ENCODE measurements around the gene DUSP10. TPM values are rescaled to one million over a fixed set of nuclear protein-coding genes. Genes with fewer than 3 reads are reported as not detected.

DUSP10 gene
- total RNA-seq, 2 experiments from 2014 or later, result 2.6 to 4.4 TPM

GRCh38 chr1:221786647-221787046 lies 44.8 kb upstream of the DUSP10 start:
- no peak for TF ChIP-seq EZH2phosphoT487 (IDR thresholded peaks at IDR 0.05; ENCODE audit: borderline replicate concordance, low read depth, low read length)
- no peak overlapping the region for H3K27ac ChIP-seq (ENCODE audit: low read depth, low read length, poor library complexity, severe bottlenecking)
- POLR2A ChIA-PET, result no interaction called here
- intact Hi-C loops (cut with micrococcal nuclease; ENCODE audit: unreplicated experiment), result no loop called here
- no peak overlapping the region for H3K4me3 ChIP-seq (ENCODE audit: low read depth, low read length, poor library complexity, severe bottlenecking)
- CTCF ChIA-PET (ENCODE audit: unreplicated experiment), result no interaction called here
- H3K4me2 ChIP-seq (ENCODE audit: low read length), result no peak overlapping the region
- no peaks in the 10 kb centered on the region for H4K20me1 ChIP-seq (ENCODE audit: insufficient read depth, low read length)
- no peaks in the 10 kb centered on the region for H3K36me3 ChIP-seq (ENCODE audit: insufficient read depth, low read length)
- H3K79me2 ChIP-seq (ENCODE audit: insufficient read depth, low read depth, low read length), result no peaks in the 10 kb centered on the region
- H2AFZ ChIP-seq (ENCODE audit: low read length), result no peak overlapping the region
- DNase-seq (ENCODE audit: low spot score), result no peak
- no TSS peak for BruUV-seq (replicated peaks)
- no peaks in the 10 kb centered on the region for H3K4me1 ChIP-seq (ENCODE audit: insufficient read depth, low read length, poor library complexity, severe bottlenecking)
- no peaks in the 10 kb centered on the region for H3K9me3 ChIP-seq (ENCODE audit: low read length)
- no peaks in the 10 kb centered on the region for H3K9me2 ChIP-seq (ENCODE audit: insufficient read depth, low read length)

- DNase-seq (ENCODE audit: low spot score), result no peak
- no peaks in the 10 kb centered on the region for H4K20me1 ChIP-seq (ENCODE audit: insufficient read depth, low read length)
- H3K79me2 ChIP-seq (ENCODE audit: insufficient read depth, low read depth, low read length), result no peaks in the 10 kb centered on the region
- H3K9me2 ChIP-seq (ENCODE audit: insufficient read depth, low read length), result no peaks in the 10 kb centered on the region
- no peaks in the 10 kb centered on the region for H3K36me3 ChIP-seq (ENCODE audit: insufficient read depth, low read length)
- no peak overlapping the region for H3K4me2 ChIP-seq (ENCODE audit: low read length)
- intact Hi-C loops (cut with micrococcal nuclease; ENCODE audit: unreplicated experiment), result no loop called here
- no peaks in the 10 kb centered on the region for H3K9me3 ChIP-seq (ENCODE audit: low read length)
- TF ChIP-seq, protein P1, sequence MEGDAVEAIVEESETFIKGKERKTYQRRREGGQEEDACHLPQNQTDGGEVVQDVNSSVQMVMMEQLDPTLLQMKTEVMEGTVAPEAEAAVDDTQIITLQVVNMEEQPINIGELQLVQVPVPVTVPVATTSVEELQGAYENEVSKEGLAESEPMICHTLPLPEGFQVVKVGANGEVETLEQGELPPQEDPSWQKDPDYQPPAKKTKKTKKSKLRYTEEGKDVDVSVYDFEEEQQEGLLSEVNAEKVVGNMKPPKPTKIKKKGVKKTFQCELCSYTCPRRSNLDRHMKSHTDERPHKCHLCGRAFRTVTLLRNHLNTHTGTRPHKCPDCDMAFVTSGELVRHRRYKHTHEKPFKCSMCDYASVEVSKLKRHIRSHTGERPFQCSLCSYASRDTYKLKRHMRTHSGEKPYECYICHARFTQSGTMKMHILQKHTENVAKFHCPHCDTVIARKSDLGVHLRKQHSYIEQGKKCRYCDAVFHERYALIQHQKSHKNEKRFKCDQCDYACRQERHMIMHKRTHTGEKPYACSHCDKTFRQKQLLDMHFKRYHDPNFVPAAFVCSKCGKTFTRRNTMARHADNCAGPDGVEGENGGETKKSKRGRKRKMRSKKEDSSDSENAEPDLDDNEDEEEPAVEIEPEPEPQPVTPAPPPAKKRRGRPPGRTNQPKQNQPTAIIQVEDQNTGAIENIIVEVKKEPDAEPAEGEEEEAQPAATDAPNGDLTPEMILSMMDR (conservative IDR thresholded peaks at IDR 0.05; ENCODE audit: low read length), result no peak
- TF ChIP-seq EZH2phosphoT487 (IDR thresholded peaks at IDR 0.05; ENCODE audit: borderline replicate concordance, low read depth, low read length), result no peak
- no peak overlapping the region for H3K27ac ChIP-seq (ENCODE audit: low read depth, low read length, poor library complexity, severe bottlenecking)
- BruUV-seq (replicated peaks), result no TSS peak
- H3K4me1 ChIP-seq (ENCODE audit: insufficient read depth, low read length, poor library complexity, severe bottlenecking), result no peaks in the 10 kb centered on the region
- ChIA-PET POLR2A (interaction anchor here (0.6 kb wide), 1 partner anchor 913 kb away, joined by 3 read pairs; no protein-coding TSS in a partner anchor), CTCF (ENCODE audit: unreplicated experiment) (no interaction called here)
- H3K4me3 ChIP-seq (ENCODE audit: low read depth, low read length, poor library complexity, severe bottlenecking), result no peak overlapping the region
- H2AFZ ChIP-seq (ENCODE audit: low read length), result no peak overlapping the region
These were observed 42.0 kb upstream of the DUSP10 start for GRCh38 chr1:221783936-221784335.

DNA sequence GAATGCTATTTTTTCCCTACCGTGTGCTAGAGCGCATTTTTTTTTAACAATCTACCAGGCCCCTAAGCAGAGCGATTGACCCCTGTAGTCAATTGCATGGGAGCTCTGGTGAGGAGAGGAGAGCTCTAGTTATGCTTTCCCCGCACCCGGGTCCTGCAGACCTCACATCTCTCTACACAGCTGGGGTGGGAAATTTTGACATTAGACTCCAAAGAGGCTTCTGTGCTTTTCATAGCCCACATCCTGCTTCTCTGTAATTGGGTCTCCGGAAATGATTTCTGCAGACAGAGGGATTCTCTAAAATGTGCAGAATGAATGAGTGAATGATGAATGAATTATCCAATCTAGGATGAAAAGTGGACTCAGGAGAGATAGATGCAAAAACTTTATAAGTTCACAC lies 41.5 kb upstream of the DUSP10 start:
- Histone ChIP-seq H3K9me3 (ENCODE audit: low read length) (no peaks in the 10 kb centered on the region), H3K9me2 (ENCODE audit: insufficient read depth, low read length) (no peaks in the 10 kb centered on the region), H3K4me1 (ENCODE audit: insufficient read depth, low read length, poor library complexity, severe bottlenecking) (no peaks in the 10 kb centered on the region), H4K20me1 (ENCODE audit: insufficient read depth, low read length) (no peaks in the 10 kb centered on the region), H3K36me3 (ENCODE audit: insufficient read depth, low read length) (no peaks in the 10 kb centered on the region), H3K4me3 (ENCODE audit: low read depth, low read length, poor library complexity, severe bottlenecking) (no peak overlapping the region), H3K4me2 (ENCODE audit: low read length) (no peak overlapping the region), H3K79me2 (ENCODE audit: insufficient read depth, low read depth, low read length) (no peaks in the 10 kb centered on the region), H2AFZ (ENCODE audit: low read length) (no peak overlapping the region), H3K27ac (ENCODE audit: low read depth, low read length, poor library complexity, severe bottlenecking) (no peak overlapping the region)
- CTCF ChIA-PET (ENCODE audit: unreplicated experiment), result no interaction called here
- TF ChIP-seq EZH2phosphoT487 (IDR thresholded peaks at IDR 0.05; ENCODE audit: borderline replicate concordance, low read depth, low read length), result no peak
- TF ChIP-seq, protein P1 (conservative IDR thresholded peaks at IDR 0.05; ENCODE audit: low read length), result no peak
- intact Hi-C loops (cut with micrococcal nuclease; ENCODE audit: unreplicated experiment), result no loop called here
- DNase-seq (ENCODE audit: low spot score), result no peak
- POLR2A ChIA-PET, result interaction anchor here (0.6 to 1.5 kb wide), 2 partner anchors 13 to 913 kb away, joined by 3 read pairs; no protein-coding TSS in a partner anchor
- BruUV-seq (replicated peaks), result no TSS peak

Measured in OCI-LY7 (cell line).